ENCODE data around the gene ATAD1.
"Not testable (repeated sequence)": the region's sequence is repeated elsewhere in the genome, so short reads cannot be mapped to it uniquely, and the experiment has no call there.

ATAD1 gene

GRCh38 chr10:87817609-87818504 is at the start of gene ATAD1:
Gene ATAD1, minus strand, starts transcription at chr10:87818226. Its CDS starts 3,627 bp downstream, at chr10:87814599.
- peak; percentile 75 for DNase-seq (ENCODE audit: low read depth)

DNA sequence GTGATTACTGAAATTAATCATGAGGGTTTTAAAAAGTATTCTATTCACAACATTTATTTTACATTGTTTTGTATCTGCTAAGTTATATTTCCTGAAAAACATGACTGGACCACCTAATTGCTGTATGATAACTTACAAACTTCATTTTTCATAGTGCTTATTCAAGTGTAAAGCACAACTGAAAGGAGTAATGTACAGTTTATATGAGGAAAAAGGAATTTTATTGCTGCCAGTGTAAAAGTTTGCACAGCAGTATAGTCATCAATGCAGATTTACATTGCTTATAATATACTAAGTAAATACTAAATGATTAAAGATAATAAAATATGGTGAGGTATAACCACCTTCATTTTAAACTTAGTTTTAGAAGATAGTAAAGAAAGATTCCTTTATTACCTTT is 49.4 kb upstream of the ATAD1 start:
- DNase-seq (ENCODE audit: low read depth): no peak

GRCh38 chr10:87866412-87866974 is 48.5 kb upstream of the ATAD1 start:
- no peak for DNase-seq (ENCODE audit: low read depth)

GRCh38 chr10:87865241-87865881 is 47.3 kb upstream of the ATAD1 start:
- DNase-seq (ENCODE audit: low read depth): no peak

DNA sequence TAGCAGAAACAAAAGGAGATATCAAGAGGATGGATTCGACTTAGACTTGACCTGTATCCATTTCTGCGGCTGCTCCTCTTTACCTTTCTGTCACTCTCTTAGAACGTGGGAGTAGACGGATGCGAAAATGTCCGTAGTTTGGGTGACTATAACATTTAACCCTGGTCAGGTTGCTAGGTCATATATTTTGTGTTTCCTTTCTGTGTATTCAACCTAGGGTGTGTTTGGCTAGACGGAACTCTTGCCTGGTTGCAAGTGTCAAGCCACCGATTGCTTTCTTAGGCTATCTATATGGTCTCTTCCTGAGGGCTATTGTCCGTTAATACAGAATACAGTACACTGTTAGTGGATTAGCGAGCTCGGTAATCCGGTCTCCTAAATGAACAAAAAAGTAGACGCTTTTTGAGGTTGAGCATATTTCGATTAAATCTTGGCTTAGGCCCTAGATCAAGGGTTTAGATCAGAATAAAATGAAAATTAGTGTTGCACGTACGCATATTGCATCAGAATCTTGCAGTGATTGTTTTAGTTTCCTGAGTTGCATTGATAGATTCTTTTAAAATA is 46.6 kb upstream of the ATAD1 start:
- DNase-seq (ENCODE audit: low read depth): no peak

- DNase-seq (ENCODE audit: low read depth): not testable (repeated sequence)
Observed at GRCh38 chr10:87863951-87864495, 46.0 kb upstream of the ATAD1 start.

- DNase-seq (ENCODE audit: low read depth): peak; percentile 86
Observed at GRCh38 chr10:87863053-87863943, 45.3 kb upstream of the ATAD1 start, which contains the start of the genes KLLN and PTEN. Gene KLLN, minus strand, starts transcription at chr10:87863533. Its CDS starts 1,046 bp downstream, at chr10:87862487. Gene PTEN, plus strand, starts transcription at chr10:87863625. Its CDS starts 845 bp downstream, at chr10:87864470.

DNA sequence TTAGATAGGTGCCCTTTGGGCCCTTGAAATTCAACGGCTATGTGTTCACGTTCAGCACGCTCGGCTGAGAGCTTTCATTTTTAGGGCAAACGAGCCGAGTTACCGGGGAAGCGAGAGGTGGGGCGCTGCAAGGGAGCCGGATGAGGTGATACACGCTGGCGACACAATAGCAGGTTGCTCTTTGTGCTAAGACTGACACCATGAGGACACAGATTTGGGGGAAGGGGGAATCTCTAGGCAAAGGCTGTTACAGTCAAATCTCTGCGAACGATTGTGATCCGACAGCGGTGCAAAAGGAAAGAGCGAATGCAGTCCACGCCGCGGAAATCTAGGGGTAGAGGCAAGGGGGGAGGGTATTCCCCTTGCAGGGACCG is 44.6 kb upstream of the ATAD1 start:
- no peak for DNase-seq (ENCODE audit: low read depth)

- DNase-seq (ENCODE audit: low read depth): peak; percentile 97
Observed at GRCh38 chr10:87861953-87862678, 44.1 kb upstream of the ATAD1 start.

GRCh38 chr10:87861566-87861952 is 43.5 kb upstream of the ATAD1 start:
- peak; percentile 67 for DNase-seq (ENCODE audit: low read depth)

DNA sequence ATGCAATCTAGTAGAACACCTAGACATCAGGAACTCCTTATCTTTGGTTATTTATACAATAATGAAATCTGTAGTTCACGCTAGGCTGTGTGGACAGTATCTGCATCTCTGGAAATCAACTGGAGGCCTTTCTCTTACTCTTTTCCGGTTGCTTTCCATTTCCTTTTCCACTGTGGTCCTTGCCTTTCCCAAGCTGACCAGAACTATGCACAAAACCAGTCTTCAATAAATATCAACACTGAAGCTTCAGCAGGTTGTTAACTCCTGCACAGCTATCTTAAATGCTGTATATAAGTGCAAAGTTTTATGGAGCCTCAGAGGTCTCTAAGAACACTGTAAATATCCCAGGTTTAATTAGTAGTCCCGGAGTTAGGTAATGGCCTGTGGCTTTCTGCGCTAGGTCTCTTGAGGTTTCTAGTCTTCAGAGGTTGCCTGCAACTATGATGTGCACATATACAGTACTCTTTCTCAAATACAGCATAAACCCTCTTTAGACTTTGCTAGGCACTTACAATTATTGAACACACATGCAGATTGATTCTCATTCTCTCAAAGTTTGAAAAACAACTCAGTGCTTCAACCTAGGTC is 42.9 kb upstream of the ATAD1 start:
- no peak for DNase-seq (ENCODE audit: low read depth)

- peak; percentile 67 for DNase-seq (ENCODE audit: low read depth)
Observed at GRCh38 chr10:87860156-87860795, 42.2 kb upstream of the ATAD1 start.

- DNase-seq (ENCODE audit: low read depth): not testable (repeated sequence)
Observed at GRCh38 chr10:87855665-87856064, 37.6 kb upstream of the ATAD1 start.

GRCh38 chr10:87855247-87855646 is 37.2 kb upstream of the ATAD1 start:
- DNase-seq (ENCODE audit: low read depth): not testable (repeated sequence)

GRCh38 chr10:87852089-87852488 is 34.1 kb upstream of the ATAD1 start:
- DNase-seq (ENCODE audit: low read depth): no peak

- DNase-seq (ENCODE audit: low read depth): peak; percentile 43
Observed at GRCh38 chr10:87850742-87851205, 32.7 kb upstream of the ATAD1 start.

- no peak for DNase-seq (ENCODE audit: low read depth)
Observed at GRCh38 chr10:87849001-87849400, 31.0 kb upstream of the ATAD1 start.

GRCh38 chr10:87847550-87847949 is 29.5 kb upstream of the ATAD1 start:
- no peak for DNase-seq (ENCODE audit: low read depth)

- DNase-seq (ENCODE audit: low read depth): not testable (repeated sequence)
Observed at GRCh38 chr10:87846711-87847110, 28.7 kb upstream of the ATAD1 start.
